Endothelial cell of umbilical vein (primary cell): ENCODE results near the gene TXNIP. TPM values are rescaled to one million over a fixed set of nuclear protein-coding genes. Genes with fewer than 3 reads are reported as not detected.

ENCODE experiments used
- BruUV-seq: library from RNA; stranded (reverse); fragments of 400-500 nt; replicated peaks from 2 replicates; lab custom pipeline; 2021; lab: Mats Ljungman, UMichigan
- CTCF ChIA-PET: fragments of 300-600, 350-600 bp; sonication (Branson Sonifier 250); formaldehyde crosslinking; loops from one replicate; lab custom pipeline; 2021; ENCODE audit warnings: antibody characterized with exemption, inconsistent platforms; lab: Charles Lee
- POLR2A ChIA-PET: fragments of 300-600, 350-600 bp; sonication (Branson Sonifier 250); formaldehyde crosslinking; loops from one replicate; lab custom pipeline; 2021; ENCODE audit warnings: antibody characterized with exemption, inconsistent platforms; lab: Charles Lee
- DNase-seq: peaks from one replicate; pipeline ENCODE4 v3.0.0-alpha.2; 2011; ENCODE audit warnings: low read depth, low spot score
- FAIRE-seq: peaks from 2 replicates; lab custom pipeline; 2011; peaks lifted over from hg19 to GRCh38; lab: Jason Lieb, UNC
- H2AFZ ChIP-seq: 2 replicates; pipeline ENCODE4 v1.6.0; 2012; ENCODE audit warnings: low read depth, low read length, control low read depth, inconsistent platforms
- H3K27ac ChIP-seq: 2 replicates; pipeline ENCODE4 v1.5.1; 2011; ENCODE audit warnings: low read depth, mild to moderate bottlenecking, control low read depth, low read length, moderate library complexity; ENCODE audit not compliant: insufficient read depth
- H3K27me3 ChIP-seq, 2 experiments: 2 replicates each; pipeline versions ENCODE4 v1.6.0 to v1.6.1; 2011; ENCODE audit warnings: low read length in 2 of 2, mixed read lengths in 1 of 2; ENCODE audit not compliant: control insufficient read depth in 2 of 2, insufficient read depth in 2 of 2
- H3K36me3 ChIP-seq, 2 experiments: 2 replicates in 1 of 2; 3 replicates in 1 of 2; pipeline ENCODE4 v1.5.1; 2011; ENCODE audit warnings: low read length in 2 of 2, mild to moderate bottlenecking in 1 of 2, moderate library complexity in 1 of 2; ENCODE audit not compliant: control insufficient read depth in 2 of 2, insufficient read depth in 2 of 2; ENCODE audit errors: extremely low read depth in 1 of 2
- H3K4me1 ChIP-seq: 3 replicates; pipeline ENCODE4 v1.5.1; 2011; ENCODE audit warnings: mild to moderate bottlenecking, low read length; ENCODE audit not compliant: control insufficient read depth, insufficient read depth; ENCODE audit errors: extremely low read depth
- H3K4me2 ChIP-seq: 2 replicates; pipeline ENCODE4 v1.6.1; 2011; ENCODE audit warnings: low read length, control low read depth, mixed read lengths; ENCODE audit not compliant: insufficient read depth
- H3K4me3 ChIP-seq, 3 experiments: fragments of 200-600 bp in 1 of 3; sonication (generic), shearing (Covaris generic) in 1 of 3; replicated peaks in 1 of 3; 2 replicates each; pipeline ENCODE4 v1.5.1; 2011 to 2016; ENCODE audit warnings: control low read depth in 3 of 3, low read length in 3 of 3, mild to moderate bottlenecking in 2 of 3, inconsistent platforms in 1 of 3, low read depth in 1 of 3, moderate library complexity in 1 of 3; ENCODE audit not compliant: insufficient read depth in 1 of 3
- H3K79me2 ChIP-seq: 2 replicates; pipeline ENCODE4 v1.6.0; 2012; ENCODE audit warnings: low read length, inconsistent platforms; ENCODE audit not compliant: control insufficient read depth, insufficient read depth
- H3K9ac ChIP-seq: replicated peaks from 2 replicates; pipeline ENCODE3; 2011; ENCODE audit warnings: low read length, control low read depth; ENCODE audit not compliant: insufficient read depth; ENCODE audit errors: extremely low read depth
- H3K9me1 ChIP-seq: replicated peaks from 3 replicates; pipeline ENCODE4 v1.6.0; 2011; ENCODE audit warnings: mild to moderate bottlenecking, low read length; ENCODE audit not compliant: control insufficient read depth, insufficient read depth; ENCODE audit errors: extremely low read depth
- H3K9me3 ChIP-seq: replicated peaks from 2 replicates; pipeline ENCODE4 v1.5.1; 2012; ENCODE audit warnings: low read length, inconsistent platforms; ENCODE audit not compliant: control insufficient read depth, insufficient read depth
- H4K20me1 ChIP-seq: replicated peaks from 2 replicates; pipeline ENCODE3; 2011; ENCODE audit warnings: mild to moderate bottlenecking, low read length; ENCODE audit not compliant: control insufficient read depth, insufficient read depth; ENCODE audit errors: extremely low read depth
- EZH2 ChIP-seq: IDR thresholded peaks from 2 replicates; pipeline ENCODE4 v1.6.1; 2012; ENCODE audit warnings: borderline replicate concordance, low read depth, mild to moderate bottlenecking, moderate library complexity, low read length, inconsistent platforms; ENCODE audit not compliant: severe bottlenecking
- FOS ChIP-seq: IDR thresholded peaks from 2 replicates; pipeline ENCODE4 v1.6.1; 2011; ENCODE audit warnings: mild to moderate bottlenecking, low read length, moderate library complexity, borderline replicate concordance; ENCODE audit not compliant: insufficient read depth
- JUN ChIP-seq: IDR thresholded peaks from 2 replicates; pipeline ENCODE4 v1.6.1; 2011; ENCODE audit warnings: borderline replicate concordance, low read depth; ENCODE audit not compliant: insufficient read length, insufficient read depth
- MYC ChIP-seq: IDR thresholded peaks from one replicate; pipeline ENCODE4 v1.6.1; 2011; ENCODE audit warnings: mild to moderate bottlenecking, low read depth, low read length
- POLR2A ChIP-seq: IDR thresholded peaks from 2 replicates; pipeline ENCODE4 v1.6.1; 2012; ENCODE audit warnings: low read depth, mild to moderate bottlenecking, control low read depth, low read length
- POLR2AphosphoS5 ChIP-seq: IDR thresholded peaks from 2 replicates; pipeline ENCODE4 v1.6.1; 2012; ENCODE audit warnings: low read depth, mild to moderate bottlenecking, control low read depth, low read length, moderate library complexity; ENCODE audit not compliant: insufficient read depth
- dilution Hi-C: fragments of 300-500 bp; cut with MboI; formaldehyde crosslinking; loops from one replicate; pipeline ENCODE4 v1.15.0; 2019; ENCODE audit warnings: low sequenced_read_pairs; ENCODE audit not compliant: extremely low pct_ligation_motif_present
- intact Hi-C: fragments of 100-400 bp; cut with micrococcal nuclease; formaldehyde crosslinking; loops from one replicate; pipeline ENCODE4 v1.10.0; 2022
- polyA plus RNA-seq, 4 experiments: library from polyadenylated mRNA; depleted of rRNA in 3 of 4; stranded (reverse) in 3 of 4; unstranded in 1 of 4; fragments of >200 nt; gene quantifications; 2 replicates each; pipeline versions ENCODE4 v1.2.1 to v1.2.3, GENCODE V29; 2011 to 2012; ENCODE audit warnings: missing spikeins in 1 of 4
- total RNA-seq: library from RNA; stranded (reverse); gene quantifications from 2 replicates; pipeline ENCODE4 v1.2.3, GENCODE V29; 2021

TXNIP gene
- total and polyA plus RNA-seq, 2 donors (not counting 3 experiments of a cell fraction or from before 2014, with no cell fraction given), result 9.1 to 21.8 TPM

DNA sequence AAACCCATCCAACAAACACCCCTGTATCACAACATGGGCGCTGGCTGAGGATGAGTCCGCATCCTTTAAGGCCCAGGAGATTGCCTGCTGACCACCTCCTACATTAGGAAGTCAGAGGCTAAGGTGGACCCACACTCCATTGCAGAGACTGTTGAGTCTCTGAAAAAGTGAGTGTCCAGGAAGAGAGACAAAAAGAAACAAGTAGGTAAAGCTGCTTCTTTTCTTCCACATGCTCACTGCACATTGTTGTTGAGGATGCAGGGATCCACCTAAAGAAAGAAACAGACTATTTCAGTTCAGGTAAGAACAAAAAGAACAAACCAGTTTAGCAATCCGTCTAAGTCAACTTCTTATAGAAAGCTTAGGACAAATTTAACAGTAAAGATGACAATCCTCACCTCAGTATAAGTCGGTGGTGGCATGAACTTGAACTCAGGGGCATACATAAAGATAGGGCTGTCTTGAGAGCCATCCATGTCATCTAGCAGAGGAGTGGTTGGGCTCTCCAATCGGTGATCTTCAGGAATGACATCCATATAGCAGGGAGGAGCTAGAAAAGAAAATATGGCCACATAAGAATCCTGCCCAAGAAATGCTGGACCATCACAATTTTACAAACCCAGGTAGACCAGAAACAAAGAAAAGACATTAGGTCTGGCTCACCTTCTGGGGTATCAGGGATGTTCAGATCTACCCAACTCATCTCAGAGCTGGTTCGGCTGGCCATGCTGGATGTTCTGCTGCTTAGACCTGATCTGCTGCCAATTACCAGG lies 2.6 kb downstream of the TXNIP start:
- Histone ChIP-seq H3K4me3 (peak overlapping the region in 1 of 3 experiments; percentile 98), H3K36me3 (peaks cover 2 to 16% of the 10 kb centered on the region in 2 experiments), H3K9ac (no peak overlapping the region), H2AFZ (no peak overlapping the region), H3K4me1 (peaks cover 13% of the 10 kb centered on the region), H4K20me1 (no peaks in the 10 kb centered on the region), H3K9me3 (no peaks in the 10 kb centered on the region), H3K4me2 (no peak overlapping the region), H3K79me2 (peaks cover 10% of the 10 kb centered on the region), H3K27me3 (no peaks in the 10 kb centered on the region), H3K9me1 (no peaks in the 10 kb centered on the region), H3K27ac (no peak overlapping the region)
- DNase-seq (no peak), FAIRE-seq (no peak)
- dilution Hi-C loops (no loop called here), intact Hi-C loops (no loop called here)
- CTCF ChIA-PET, result interaction anchor here (10.4 to 20.0 kb wide), 2 partner anchors 13 to 14 kb away, joined by 87 to 496 read pairs; no protein-coding TSS in a partner anchor
- no peak for TF ChIP-seq POLR2AphosphoS5
- no TSS peak for BruUV-seq
- POLR2A ChIA-PET, result interaction anchor here (1.4 kb wide), 1 partner anchor 14 kb away, joined by 4 read pairs; no protein-coding TSS in a partner anchor

- CTCF ChIA-PET, result interaction anchor here (10.4 to 20.0 kb wide), 2 partner anchors 13 to 14 kb away, joined by 87 to 496 read pairs; no protein-coding TSS in a partner anchor
- FAIRE-seq (no peak), DNase-seq (no peak)
- Histone ChIP-seq H3K27ac (no peak overlapping the region), H2AFZ (no peak overlapping the region), H3K4me2 (no peak overlapping the region), H3K27me3 (no peaks in the 10 kb centered on the region), H3K9me3 (no peaks in the 10 kb centered on the region), H3K79me2 (peaks cover 10% of the 10 kb centered on the region), H3K4me3 (no peak overlapping the region), H3K9ac (no peak overlapping the region), H3K4me1 (peaks cover 13% of the 10 kb centered on the region), H3K9me1 (no peaks in the 10 kb centered on the region), H3K36me3 (peaks cover 2 to 16% of the 10 kb centered on the region in 2 experiments), H4K20me1 (no peaks in the 10 kb centered on the region)
- intact Hi-C loops, result no loop called here
- dilution Hi-C loops, result no loop called here
- no peak for TF ChIP-seq JUN
- no peak for TF ChIP-seq EZH2
- no peak for TF ChIP-seq FOS
- TF ChIP-seq POLR2A, result no peak
- no peak for TF ChIP-seq POLR2AphosphoS5
- TF ChIP-seq MYC, result no peak
- BruUV-seq, result no TSS peak
- POLR2A ChIA-PET, result interaction anchor here (1.4 kb wide), 1 partner anchor 14 kb away, joined by 4 read pairs; no protein-coding TSS in a partner anchor
Measured at GRCh38 chr1:145992958-145993617, 3.3 kb downstream of the TXNIP start.
